ENCODE data around the gene DMD.

The DMD gene

DNA sequence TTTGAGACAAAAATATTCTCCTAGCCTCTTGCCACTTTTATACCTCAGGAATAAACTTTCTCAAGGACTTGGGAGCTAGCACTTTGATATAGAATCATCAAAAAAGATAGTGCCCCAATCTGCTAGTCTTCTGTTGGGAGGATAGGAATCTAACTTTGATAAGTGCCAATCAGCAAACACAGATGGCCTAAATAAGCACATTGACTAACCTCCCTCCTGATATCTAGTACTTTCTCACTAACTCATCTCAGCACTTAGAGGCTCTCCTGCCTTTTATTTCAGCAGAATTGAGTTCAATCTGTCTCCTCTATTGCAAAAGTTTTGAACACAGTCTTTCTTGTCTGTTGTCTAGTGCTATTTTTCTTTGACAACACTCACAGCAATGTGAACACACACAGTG lies 1341.1 kb downstream of the DMD start:
- no peak for DNase-seq (ENCODE audit: low read depth)
- TF ChIP-seq, protein P1, sequence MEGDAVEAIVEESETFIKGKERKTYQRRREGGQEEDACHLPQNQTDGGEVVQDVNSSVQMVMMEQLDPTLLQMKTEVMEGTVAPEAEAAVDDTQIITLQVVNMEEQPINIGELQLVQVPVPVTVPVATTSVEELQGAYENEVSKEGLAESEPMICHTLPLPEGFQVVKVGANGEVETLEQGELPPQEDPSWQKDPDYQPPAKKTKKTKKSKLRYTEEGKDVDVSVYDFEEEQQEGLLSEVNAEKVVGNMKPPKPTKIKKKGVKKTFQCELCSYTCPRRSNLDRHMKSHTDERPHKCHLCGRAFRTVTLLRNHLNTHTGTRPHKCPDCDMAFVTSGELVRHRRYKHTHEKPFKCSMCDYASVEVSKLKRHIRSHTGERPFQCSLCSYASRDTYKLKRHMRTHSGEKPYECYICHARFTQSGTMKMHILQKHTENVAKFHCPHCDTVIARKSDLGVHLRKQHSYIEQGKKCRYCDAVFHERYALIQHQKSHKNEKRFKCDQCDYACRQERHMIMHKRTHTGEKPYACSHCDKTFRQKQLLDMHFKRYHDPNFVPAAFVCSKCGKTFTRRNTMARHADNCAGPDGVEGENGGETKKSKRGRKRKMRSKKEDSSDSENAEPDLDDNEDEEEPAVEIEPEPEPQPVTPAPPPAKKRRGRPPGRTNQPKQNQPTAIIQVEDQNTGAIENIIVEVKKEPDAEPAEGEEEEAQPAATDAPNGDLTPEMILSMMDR (IDR thresholded peaks at IDR 0.05; ENCODE audit: control insufficient read depth, insufficient read depth, low read depth, low read length, missing control alignments): no peak
- H3K4me3 ChIP-seq (ENCODE audit: control insufficient read depth, low read depth, low read length): no peak overlapping the region

DNA sequence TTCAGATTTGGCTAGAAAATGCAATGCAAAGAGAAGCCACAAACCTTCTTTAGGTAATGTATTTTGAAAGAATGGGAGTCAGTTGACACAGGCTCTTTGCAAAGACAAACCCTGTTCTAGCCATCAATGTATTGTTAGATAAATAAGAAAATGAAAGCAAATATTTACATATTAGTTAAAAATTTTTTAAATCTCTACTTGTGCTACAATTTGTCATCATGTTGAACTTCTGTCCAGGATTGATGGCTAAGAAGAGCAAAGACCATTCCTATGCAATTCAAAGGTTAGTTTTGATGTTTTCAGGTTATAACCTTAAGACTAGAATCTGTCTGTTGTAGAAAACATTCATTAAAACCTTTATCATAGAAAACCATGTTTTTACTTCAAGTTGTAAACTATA lies 1350.7 kb downstream of the DMD start:
- TF ChIP-seq, protein P1 (IDR thresholded peaks at IDR 0.05; ENCODE audit: control insufficient read depth, insufficient read depth, low read depth, low read length, missing control alignments): no peak
- DNase-seq (ENCODE audit: low read depth): no peak

DNA sequence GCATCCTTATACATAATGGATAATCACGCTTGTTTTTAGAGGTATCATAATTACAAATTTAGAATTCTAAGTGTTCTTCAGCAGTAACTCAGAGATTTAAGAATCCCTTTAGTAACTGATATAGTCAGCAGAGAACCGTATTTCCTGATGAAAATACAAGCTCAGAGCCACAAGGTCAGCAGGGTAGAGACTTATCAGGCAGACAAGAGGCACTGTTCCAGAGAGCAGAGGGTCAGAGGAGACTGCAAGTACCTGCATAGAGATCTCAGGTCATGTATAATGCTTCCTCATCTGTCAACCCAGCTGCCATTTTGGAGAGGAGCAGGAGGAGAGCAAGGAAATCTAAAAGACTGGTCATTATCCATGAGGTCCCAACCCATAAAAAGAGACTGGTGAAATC lies 1352.4 kb downstream of the DMD start:
- TF ChIP-seq, protein P1 (IDR thresholded peaks at IDR 0.05; ENCODE audit: control insufficient read depth, insufficient read depth, low read depth, low read length, missing control alignments): no peak
- DNase-seq (ENCODE audit: low read depth): no peak
- H3K4me3 ChIP-seq (ENCODE audit: control insufficient read depth, low read depth, low read length): no peak overlapping the region

More for the DNA sequence above, 1350.7 kb downstream of the DMD start:
- H3K4me3 ChIP-seq (ENCODE audit: control insufficient read depth, low read depth, low read length): no peak overlapping the region

DNA sequence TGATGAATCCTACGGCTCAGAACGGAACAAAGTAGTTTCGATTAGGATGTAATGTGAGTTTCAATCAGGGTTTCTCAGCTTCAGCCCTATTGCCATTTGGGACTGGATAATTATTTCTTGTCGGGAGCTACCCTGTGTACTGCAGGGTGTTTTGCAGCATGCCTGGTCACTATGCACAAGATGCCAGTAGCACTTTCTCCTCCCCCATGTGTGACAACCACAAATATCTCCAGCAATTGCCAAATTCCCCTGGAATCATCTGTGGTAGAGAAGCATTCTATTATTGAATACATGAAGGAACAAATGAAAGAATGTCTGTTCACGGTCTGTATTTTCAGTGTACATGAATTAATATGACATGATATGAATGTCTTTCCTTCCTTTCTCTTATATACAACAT lies 1356.6 kb downstream of the DMD start:
- no peak overlapping the region for H3K4me3 ChIP-seq (ENCODE audit: control insufficient read depth, low read depth, low read length)
- TF ChIP-seq, protein P1 (IDR thresholded peaks at IDR 0.05; ENCODE audit: control insufficient read depth, insufficient read depth, low read depth, low read length, missing control alignments): no peak
- DNase-seq (ENCODE audit: low read depth): no peak

DNA sequence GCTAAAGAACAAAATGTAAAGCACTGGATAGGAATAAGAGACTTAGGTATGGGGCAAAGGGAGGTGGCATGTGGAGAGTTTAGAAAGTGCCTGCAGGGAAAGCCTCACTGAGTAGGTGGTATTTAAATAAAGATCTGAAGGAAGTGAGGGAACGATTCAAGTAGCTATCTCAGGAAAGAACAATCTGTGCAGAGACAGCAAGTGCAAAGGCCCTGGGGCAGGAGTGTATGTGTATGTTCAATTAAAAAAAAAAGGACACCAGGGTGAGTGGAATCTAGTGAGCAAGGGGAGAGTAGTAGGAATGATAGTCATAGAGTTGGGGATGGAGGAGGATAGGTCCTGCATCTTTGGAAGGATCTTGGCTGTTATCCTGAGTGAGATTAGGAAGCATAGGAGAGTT lies 1359.6 kb downstream of the DMD start:
- DNase-seq (ENCODE audit: low read depth): no peak
- H3K4me3 ChIP-seq (ENCODE audit: control insufficient read depth, low read depth, low read length): no peak overlapping the region
- TF ChIP-seq, protein P1 (IDR thresholded peaks at IDR 0.05; ENCODE audit: control insufficient read depth, insufficient read depth, low read depth, low read length, missing control alignments): no peak

DNA sequence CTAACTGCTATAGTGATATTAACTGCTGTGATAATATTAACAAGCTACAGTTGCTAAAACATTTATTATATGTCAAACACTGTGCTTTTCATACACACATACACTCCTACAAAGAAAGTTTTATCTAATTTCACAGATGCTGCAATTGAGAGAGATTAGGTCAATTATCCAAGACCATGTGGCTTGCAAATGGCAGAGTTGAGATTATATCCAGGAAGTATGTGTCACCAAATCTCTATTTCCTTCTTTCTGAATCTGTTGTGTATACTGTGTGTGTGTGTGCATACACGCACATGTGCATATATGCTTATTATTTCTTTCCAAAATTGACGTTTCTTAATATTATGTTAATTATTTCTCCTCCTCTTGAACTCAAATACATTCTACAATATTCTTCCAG lies 1363.6 kb downstream of the DMD start:
- DNase-seq (ENCODE audit: low read depth): no peak
- TF ChIP-seq, protein P1 (IDR thresholded peaks at IDR 0.05; ENCODE audit: control insufficient read depth, insufficient read depth, low read depth, low read length, missing control alignments): no peak

DNA sequence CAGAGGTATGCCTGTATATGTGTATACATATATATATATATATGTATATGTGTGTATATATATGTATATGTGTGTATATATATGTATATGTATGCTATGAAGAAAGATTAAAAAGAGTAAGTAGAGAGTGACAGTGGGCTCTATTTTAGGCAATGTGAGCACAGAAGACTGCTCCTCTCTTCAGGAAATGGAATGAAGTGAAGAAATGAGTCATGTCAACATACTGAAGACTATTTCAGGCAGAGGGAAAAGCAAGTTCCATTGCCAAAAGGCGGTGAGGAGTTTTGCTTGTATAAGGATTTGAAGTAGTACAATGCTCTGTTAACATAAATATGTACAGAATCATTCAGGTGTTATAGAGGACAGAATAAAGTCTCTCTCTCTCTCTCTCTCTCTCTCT lies 1366.3 kb downstream of the DMD start:
- no peak overlapping the region for H3K4me3 ChIP-seq (ENCODE audit: control insufficient read depth, low read depth, low read length)
- TF ChIP-seq, protein P1 (IDR thresholded peaks at IDR 0.05; ENCODE audit: control insufficient read depth, insufficient read depth, low read depth, low read length, missing control alignments): no peak
- DNase-seq (ENCODE audit: low read depth): no peak

More for the DNA sequence above, 1363.6 kb downstream of the DMD start:
- no peak overlapping the region for H3K4me3 ChIP-seq (ENCODE audit: control insufficient read depth, low read depth, low read length)
